ENCODE data around the gene PCSK1N.
A peak's percentile ranks its signal among the peaks of the same experiment; 100 is the strongest.
"Not testable (repeated sequence)": the region's sequence is repeated elsewhere in the genome, so short reads cannot be mapped to it uniquely, and the experiment has no call there.

The PCSK1N gene

GRCh38 chrX:48835524-48836329, at the start of gene PCSK1N:
PCSK1N (minus strand) TSS chrX:48835610; CDS start chrX:48835532, 78 bp downstream.
- ChIA-PET POLR2A (interaction anchor here (0.7 to 1.3 kb wide), 4 partner anchors 11 to 98 kb away, joined by 3 to 6 read pairs (median 4); partner anchors contain the start of genes HDAC6, PQBP1 and TIMM17B), CTCF (no interaction called here)
- DNase-seq (ENCODE audit: extremely low spot score), result peak; percentile 68
- TF ChIP-seq ARNT (IDR thresholded peaks at IDR 0.05), result no peak
- no peak for TF ChIP-seq FOXK2 (IDR thresholded peaks at IDR 0.05)
- TF ChIP-seq BHLHE40 (IDR thresholded peaks at IDR 0.05; ENCODE audit: borderline replicate concordance), result no peak
- TF ChIP-seq SUZ12 (IDR thresholded peaks at IDR 0.05), result no peak
- no peak for TF ChIP-seq FOXM1 (IDR thresholded peaks at IDR 0.05; ENCODE audit: borderline replicate concordance)
- TF ChIP-seq SP1 (IDR thresholded peaks at IDR 0.05), result no peak
- TF ChIP-seq TARDBP (IDR thresholded peaks at IDR 0.05), result no peak
- TF ChIP-seq ZNF384 (IDR thresholded peaks at IDR 0.05), result no peak
- TF ChIP-seq HDGF (IDR thresholded peaks at IDR 0.05; ENCODE audit: borderline replicate concordance), result no peak
- no peak for TF ChIP-seq LEF1 (IDR thresholded peaks at IDR 0.05; ENCODE audit: borderline replicate concordance)
- no peak for TF ChIP-seq FOXA1 (IDR thresholded peaks at IDR 0.05)
- no peak for TF ChIP-seq L3MBTL2 (conservative IDR thresholded peaks at IDR 0.05)
- TF ChIP-seq ELF4 (IDR thresholded peaks at IDR 0.05), result no peak
- no peak for TF ChIP-seq NFRKB (IDR thresholded peaks at IDR 0.05)
- TF ChIP-seq PKNOX1 (IDR thresholded peaks at IDR 0.05), result no peak
- TF ChIP-seq CTBP1 (IDR thresholded peaks at IDR 0.05; ENCODE audit: borderline replicate concordance), result no peak

GRCh38 chrX:48883729-48884128, 48.3 kb upstream of the PCSK1N start:
- TF ChIP-seq L3MBTL2 (conservative IDR thresholded peaks at IDR 0.05) (no peak), FOXM1 (IDR thresholded peaks at IDR 0.05; ENCODE audit: borderline replicate concordance) (no peak), BHLHE40 (IDR thresholded peaks at IDR 0.05; ENCODE audit: borderline replicate concordance) (no peak), LEF1 (IDR thresholded peaks at IDR 0.05; ENCODE audit: borderline replicate concordance) (no peak), CTBP1 (IDR thresholded peaks at IDR 0.05; ENCODE audit: borderline replicate concordance) (no peak), ZNF384 (IDR thresholded peaks at IDR 0.05) (no peak), TARDBP (IDR thresholded peaks at IDR 0.05) (no peak), FOXA1 (IDR thresholded peaks at IDR 0.05) (no peak), HDGF (IDR thresholded peaks at IDR 0.05; ENCODE audit: borderline replicate concordance) (no peak), SP1 (IDR thresholded peaks at IDR 0.05) (no peak), PKNOX1 (IDR thresholded peaks at IDR 0.05) (no peak), ARNT (IDR thresholded peaks at IDR 0.05) (no peak), FOXK2 (IDR thresholded peaks at IDR 0.05) (no peak), ELF4 (IDR thresholded peaks at IDR 0.05) (no peak), NFRKB (IDR thresholded peaks at IDR 0.05) (no peak), SUZ12 (IDR thresholded peaks at IDR 0.05) (no peak)
- POLR2A ChIA-PET, result interaction anchor here (0.7 to 1.0 kb wide), 2 partner anchors 14 to 19 kb away, joined by 3 read pairs; partner anchors contain the start of genes PQBP1 and TIMM17B
- CTCF ChIA-PET, result interaction anchor here (1.1 kb wide), 1 partner anchor 60 kb away, joined by 3 read pairs; no protein-coding TSS in a partner anchor
- DNase-seq (ENCODE audit: extremely low spot score), result no peak

GRCh38 chrX:48876944-48877343, 41.5 kb upstream of the PCSK1N start:
- CTCF ChIA-PET; DNase-seq (ENCODE audit: extremely low spot score): not testable (repeated sequence)
- POLR2A ChIA-PET, result interaction anchor here (2.3 kb wide), 1 partner anchor 21 kb away, joined by 8 read pairs; the partner anchor contains the start of genes PQBP1 and TIMM17B

- CTCF ChIA-PET; POLR2A ChIA-PET; DNase-seq (ENCODE audit: extremely low spot score): not testable (repeated sequence)
Measured at GRCh38 chrX:48872017-48872416, 36.6 kb upstream of the PCSK1N start.

- ChIA-PET CTCF (no interaction called here), POLR2A (no interaction called here)
- TF ChIP-seq FOXA1 (IDR thresholded peaks at IDR 0.05), result no peak
- TF ChIP-seq PKNOX1 (IDR thresholded peaks at IDR 0.05), result no peak
- TF ChIP-seq FOXK2 (IDR thresholded peaks at IDR 0.05), result no peak
- no peak for TF ChIP-seq BHLHE40 (IDR thresholded peaks at IDR 0.05; ENCODE audit: borderline replicate concordance)
- TF ChIP-seq FOXM1 (IDR thresholded peaks at IDR 0.05; ENCODE audit: borderline replicate concordance), result no peak
- DNase-seq (ENCODE audit: extremely low spot score), result no peak
Measured at GRCh38 chrX:48864210-48864609, 28.8 kb upstream of the PCSK1N start.

GRCh38 chrX:48854898-48855297, 19.5 kb upstream of the PCSK1N start:
- ChIA-PET POLR2A (no interaction called here), CTCF (interaction anchor here (0.6 kb wide), 1 partner anchor 58 kb away, joined by 3 read pairs; no protein-coding TSS in a partner anchor)
- TF ChIP-seq ARNT (IDR thresholded peaks at IDR 0.05) (no peak), CTBP1 (IDR thresholded peaks at IDR 0.05; ENCODE audit: borderline replicate concordance) (no peak), NFRKB (IDR thresholded peaks at IDR 0.05) (no peak), LEF1 (IDR thresholded peaks at IDR 0.05; ENCODE audit: borderline replicate concordance) (no peak), FOXA1 (IDR thresholded peaks at IDR 0.05) (no peak), L3MBTL2 (conservative IDR thresholded peaks at IDR 0.05) (no peak), FOXK2 (IDR thresholded peaks at IDR 0.05) (no peak), FOXM1 (IDR thresholded peaks at IDR 0.05; ENCODE audit: borderline replicate concordance) (no peak), PKNOX1 (IDR thresholded peaks at IDR 0.05) (no peak), HDGF (IDR thresholded peaks at IDR 0.05; ENCODE audit: borderline replicate concordance) (no peak), ZNF384 (IDR thresholded peaks at IDR 0.05) (no peak), SUZ12 (IDR thresholded peaks at IDR 0.05) (no peak), ELF4 (IDR thresholded peaks at IDR 0.05) (no peak), BHLHE40 (IDR thresholded peaks at IDR 0.05; ENCODE audit: borderline replicate concordance) (no peak), SP1 (IDR thresholded peaks at IDR 0.05) (no peak), TARDBP (IDR thresholded peaks at IDR 0.05) (no peak)
- no peak for DNase-seq (ENCODE audit: extremely low spot score)

- CTCF ChIA-PET, result interaction anchor here (0.6 kb wide), 1 partner anchor 57 kb away, joined by 3 read pairs; no protein-coding TSS in a partner anchor
- POLR2A ChIA-PET; DNase-seq (ENCODE audit: extremely low spot score): not testable (repeated sequence)
Measured at GRCh38 chrX:48854121-48854804, 18.9 kb upstream of the PCSK1N start.

- CTCF ChIA-PET; POLR2A ChIA-PET; DNase-seq (ENCODE audit: extremely low spot score): not testable (repeated sequence)
Measured at GRCh38 chrX:48853494-48853893, 18.1 kb upstream of the PCSK1N start.

Measured in HEK293T (cell line).